ENCODE data around the gene TEDC2.

TEDC2 gene

DNA sequence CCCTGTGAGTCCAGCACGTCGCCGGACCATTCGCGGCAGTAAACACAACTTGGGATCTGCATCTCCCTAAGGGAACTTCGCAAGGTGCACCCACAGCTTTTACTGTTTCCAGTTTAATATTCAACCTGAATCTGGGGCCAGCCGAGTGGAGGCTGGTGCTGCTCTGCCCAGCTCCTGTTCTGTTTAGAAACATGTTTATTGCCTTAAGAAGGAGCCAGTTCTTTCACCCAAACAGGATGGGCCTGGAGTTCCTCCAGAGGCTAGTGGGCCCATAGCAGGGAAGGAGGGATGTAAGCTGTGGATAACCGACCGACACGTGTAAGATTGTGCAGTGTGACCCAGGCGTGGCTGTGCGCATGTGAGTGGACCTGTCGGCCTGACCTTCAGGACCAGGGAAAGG is 32.4 kb downstream of the TEDC2 start:
- no peak overlapping the region for H3K4me3 ChIP-seq (ENCODE audit: low read depth in 1 of 2, low read length in 2 of 2)
- no peaks in the 10 kb centered on the region for H3K27me3 ChIP-seq (ENCODE audit: control insufficient read depth in 1 of 2, insufficient read depth in 2 of 2, low read length in 2 of 2)
- H3K36me3 ChIP-seq (ENCODE audit: insufficient read depth, low read length), result no peaks in the 10 kb centered on the region
- no peak overlapping the region for H3K27ac ChIP-seq (ENCODE audit: low read depth, low read length)
- no peak overlapping the region for H3K9ac ChIP-seq (ENCODE audit: low read length)
- no peaks in the 10 kb centered on the region for H3K9me3 ChIP-seq (ENCODE audit: low read length)
- no peaks in the 10 kb centered on the region for H3K4me1 ChIP-seq (ENCODE audit: insufficient read depth, low read length)

DNA sequence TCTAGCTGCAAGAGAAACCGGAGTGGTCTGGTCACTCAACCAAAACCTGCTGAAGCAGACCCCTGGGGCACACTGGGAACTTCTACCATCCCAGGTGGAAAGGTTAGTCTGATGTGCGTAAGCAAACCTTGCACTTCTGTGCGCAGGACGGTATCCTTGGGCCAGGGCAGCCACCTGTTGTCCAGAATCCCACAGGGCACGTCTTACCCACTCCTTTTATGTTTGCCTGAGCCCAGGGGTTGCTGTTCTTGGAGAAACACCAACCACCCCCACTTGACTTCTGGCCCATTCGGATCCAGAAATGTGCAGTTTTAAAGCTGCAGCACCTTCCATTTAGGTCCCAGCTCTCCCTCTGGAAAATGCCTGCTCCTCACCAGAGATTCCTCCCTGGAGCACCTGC is 33.7 kb downstream of the TEDC2 start:
- Histone ChIP-seq H3K27ac (ENCODE audit: low read depth, low read length) (no peak overlapping the region), H3K27me3 (ENCODE audit: control insufficient read depth in 1 of 2, insufficient read depth in 2 of 2, low read length in 2 of 2) (no peaks in the 10 kb centered on the region), H3K4me1 (ENCODE audit: insufficient read depth, low read length) (no peaks in the 10 kb centered on the region), H3K9me3 (ENCODE audit: low read length) (no peaks in the 10 kb centered on the region), H3K36me3 (ENCODE audit: insufficient read depth, low read length) (peaks cover 4% of the 10 kb centered on the region), H3K4me3 (ENCODE audit: low read depth in 1 of 2, low read length in 2 of 2) (no peak overlapping the region), H3K9ac (ENCODE audit: low read length) (no peak overlapping the region)

DNA sequence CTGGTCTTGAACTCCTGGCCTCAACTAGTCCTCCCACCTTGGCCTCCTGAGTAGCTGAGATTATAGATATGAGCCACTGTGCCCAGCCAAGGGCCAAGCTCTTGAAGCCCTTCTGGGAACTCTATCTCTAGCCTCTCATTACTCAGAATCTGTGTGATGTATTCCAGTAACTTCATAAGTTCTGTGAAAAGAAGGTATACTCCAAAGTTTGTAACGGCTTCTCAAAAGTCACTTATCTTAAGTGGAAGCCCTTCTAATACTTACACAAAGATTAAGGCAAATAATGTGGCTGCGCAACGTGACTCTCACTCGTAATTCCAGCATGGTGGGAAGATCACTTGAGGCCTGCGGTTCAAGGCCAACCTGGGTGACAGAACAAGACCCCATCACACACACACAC is 34.7 kb downstream of the TEDC2 start:
- no peaks in the 10 kb centered on the region for H3K9me3 ChIP-seq (ENCODE audit: low read length)
- no peak overlapping the region for H3K27ac ChIP-seq (ENCODE audit: low read depth, low read length)
- peaks cover 10% of the 10 kb centered on the region for H3K36me3 ChIP-seq (ENCODE audit: insufficient read depth, low read length)

DNA sequence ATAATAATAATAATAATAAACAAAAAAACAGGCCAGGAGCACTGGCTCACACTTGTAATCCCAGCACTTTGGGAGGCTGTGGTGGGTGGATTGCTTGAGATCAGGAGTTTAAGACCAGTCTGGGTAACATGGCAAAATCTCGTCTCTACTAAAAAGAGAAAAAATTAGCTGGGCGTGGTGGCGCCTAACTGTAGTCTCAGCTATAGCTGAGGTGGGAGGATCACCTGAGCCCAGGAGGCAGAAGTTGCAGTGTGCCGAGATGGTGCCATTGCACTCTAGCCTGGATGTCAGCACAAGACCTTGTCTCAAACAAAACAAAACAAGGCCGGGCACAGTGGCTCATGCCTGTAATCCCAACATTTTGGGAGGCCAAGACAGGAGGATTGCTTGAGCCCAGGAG is 35.1 kb downstream of the TEDC2 start:
- no peak overlapping the region for H3K4me3 ChIP-seq (ENCODE audit: low read depth in 1 of 2, low read length in 2 of 2)
- H3K9ac ChIP-seq (ENCODE audit: low read length), result no peak overlapping the region
- no peaks in the 10 kb centered on the region for H3K27me3 ChIP-seq (ENCODE audit: control insufficient read depth in 1 of 2, insufficient read depth in 2 of 2, low read length in 2 of 2)
- peaks cover 10% of the 10 kb centered on the region for H3K36me3 ChIP-seq (ENCODE audit: insufficient read depth, low read length)
- H3K4me1 ChIP-seq (ENCODE audit: insufficient read depth, low read length), result no peaks in the 10 kb centered on the region
- no peaks in the 10 kb centered on the region for H3K9me3 ChIP-seq (ENCODE audit: low read length)
- H3K27ac ChIP-seq (ENCODE audit: low read depth, low read length), result no peak overlapping the region

More for the DNA sequence above, 34.7 kb downstream of the TEDC2 start:
- H3K4me3 ChIP-seq (ENCODE audit: low read depth in 1 of 2, low read length in 2 of 2), result no peak overlapping the region
- H3K27me3 ChIP-seq (ENCODE audit: control insufficient read depth in 1 of 2, insufficient read depth in 2 of 2, low read length in 2 of 2), result no peaks in the 10 kb centered on the region
- H3K9ac ChIP-seq (ENCODE audit: low read length), result no peak overlapping the region
- no peaks in the 10 kb centered on the region for H3K4me1 ChIP-seq (ENCODE audit: insufficient read depth, low read length)

DNA sequence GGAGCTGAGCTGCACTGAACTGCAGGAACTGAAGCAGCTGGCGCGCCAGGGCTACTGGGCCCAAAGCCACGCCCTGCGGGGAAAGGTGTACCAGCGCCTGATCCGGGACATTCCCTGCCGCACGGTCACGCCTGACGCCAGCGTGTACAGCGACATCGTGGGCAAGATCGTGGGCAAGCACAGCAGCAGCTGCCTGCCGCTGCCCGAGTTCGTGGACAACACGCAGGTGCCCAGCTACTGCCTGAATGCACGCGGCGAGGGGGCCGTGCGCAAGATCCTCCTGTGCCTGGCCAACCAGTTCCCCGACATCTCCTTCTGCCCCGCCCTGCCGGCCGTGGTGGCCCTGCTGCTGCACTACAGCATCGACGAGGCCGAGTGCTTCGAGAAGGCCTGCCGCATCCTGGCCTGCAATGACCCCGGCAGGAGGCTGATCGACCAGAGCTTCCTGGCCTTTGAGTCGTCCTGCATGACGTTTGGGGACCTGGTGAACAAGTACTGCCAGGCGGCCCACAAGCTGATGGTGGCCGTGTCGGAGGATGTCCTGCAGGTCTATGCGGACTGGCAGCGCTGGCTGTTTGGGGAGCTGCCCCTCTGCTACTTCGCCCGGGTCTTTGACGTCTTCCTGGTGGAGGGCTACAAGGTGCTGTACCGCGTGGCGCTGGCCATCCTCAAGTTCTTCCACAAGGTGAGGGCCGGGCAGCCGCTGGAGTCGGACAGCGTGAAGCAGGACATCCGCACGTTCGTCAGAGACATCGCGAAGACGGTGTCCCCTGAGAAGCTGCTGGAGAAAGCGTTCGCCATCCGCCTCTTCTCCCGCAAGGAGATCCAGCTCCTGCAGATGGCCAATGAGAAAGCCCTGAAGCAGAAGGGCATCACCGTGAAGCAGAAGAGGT is 36.6 kb downstream of the TEDC2 start:
- Histone ChIP-seq H3K4me3 (ENCODE audit: low read depth in 1 of 2, low read length in 2 of 2) (no peak overlapping the region), H3K9me3 (ENCODE audit: low read length) (no peaks in the 10 kb centered on the region), H3K27ac (ENCODE audit: low read depth, low read length) (no peak overlapping the region), H3K4me1 (ENCODE audit: insufficient read depth, low read length) (peaks cover 3% of the 10 kb centered on the region), H3K36me3 (ENCODE audit: insufficient read depth, low read length) (peaks cover 10% of the 10 kb centered on the region), H3K9ac (ENCODE audit: low read length) (no peak overlapping the region), H3K27me3 (ENCODE audit: control insufficient read depth in 1 of 2, insufficient read depth in 2 of 2, low read length in 2 of 2) (no peaks in the 10 kb centered on the region)

DNA sequence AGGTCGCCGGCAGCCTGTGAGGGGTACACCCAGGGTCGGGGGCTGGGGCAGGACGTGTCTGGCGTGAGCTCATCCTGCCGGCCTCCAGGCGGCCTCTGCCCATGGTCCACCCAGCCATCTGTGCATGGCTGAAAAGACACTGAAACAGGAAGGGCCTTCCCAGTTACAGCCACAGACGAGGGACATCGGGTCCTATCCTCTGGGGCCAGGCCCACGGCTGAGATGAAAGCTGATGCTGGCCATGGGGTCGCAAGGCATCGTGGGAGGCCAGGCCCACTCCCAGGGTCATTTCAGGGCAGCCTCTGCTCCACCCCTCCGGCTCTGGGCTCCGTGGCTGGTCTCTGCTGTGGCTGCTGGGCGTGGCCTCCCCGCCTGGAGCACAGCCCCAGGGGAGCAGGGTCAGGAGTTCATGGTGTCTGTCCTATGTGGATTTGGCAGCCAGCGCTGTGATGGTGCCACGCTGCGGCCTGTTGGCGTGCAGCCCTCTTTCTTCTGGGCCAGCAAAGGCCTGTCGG is 37.3 kb downstream of the TEDC2 start:
- no peak overlapping the region for H3K27ac ChIP-seq (ENCODE audit: low read depth, low read length)
- peaks cover 10% of the 10 kb centered on the region for H3K36me3 ChIP-seq (ENCODE audit: insufficient read depth, low read length)

DNA sequence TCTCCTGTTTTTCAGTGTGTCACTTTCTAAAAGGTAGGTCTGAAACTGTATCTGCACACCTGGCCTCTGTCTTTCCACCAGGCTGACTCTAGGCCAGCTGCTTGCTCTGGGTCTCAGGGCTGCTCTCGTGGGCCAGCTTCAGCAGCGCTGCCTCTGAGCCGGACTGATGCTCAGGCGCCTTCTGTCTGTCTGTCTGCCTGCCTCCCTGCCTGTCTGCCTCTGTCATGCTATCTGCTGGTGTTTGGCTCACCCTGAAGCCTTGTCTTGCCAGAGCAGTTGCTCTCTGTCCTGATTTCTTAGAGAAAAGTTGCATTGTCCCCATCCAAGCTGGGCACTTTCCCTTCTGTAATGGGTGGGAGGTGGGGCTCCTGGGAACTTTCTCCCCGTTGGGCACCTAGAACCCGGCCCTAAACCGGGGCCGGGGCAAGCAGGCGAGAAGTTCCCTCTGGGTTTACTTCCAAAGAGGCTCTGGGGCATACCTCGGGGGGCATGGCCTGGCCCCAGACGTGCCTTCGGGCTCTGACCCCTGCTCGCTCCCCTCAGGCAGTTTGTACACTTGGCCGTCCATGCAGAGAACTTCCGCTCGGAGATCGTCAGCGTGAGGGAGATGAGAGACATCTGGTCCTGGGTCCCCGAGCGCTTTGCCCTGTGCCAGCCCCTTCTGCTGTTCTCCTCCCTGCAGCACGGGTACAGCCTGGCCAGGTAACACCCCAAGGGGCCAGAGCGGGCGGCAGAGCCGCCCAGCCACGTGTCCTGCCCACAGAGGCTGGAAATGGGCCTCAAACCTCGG is 38.0 kb downstream of the TEDC2 start:
- Histone ChIP-seq H3K27me3 (ENCODE audit: control insufficient read depth in 1 of 2, insufficient read depth in 2 of 2, low read length in 2 of 2) (no peaks in the 10 kb centered on the region), H3K4me1 (ENCODE audit: insufficient read depth, low read length) (peaks cover 16% of the 10 kb centered on the region), H3K27ac (ENCODE audit: low read depth, low read length) (no peak overlapping the region), H3K4me3 (ENCODE audit: low read depth in 1 of 2, low read length in 2 of 2) (no peak overlapping the region), H3K9ac (ENCODE audit: low read length) (no peak overlapping the region), H3K36me3 (ENCODE audit: insufficient read depth, low read length) (peaks cover 10% of the 10 kb centered on the region), H3K9me3 (ENCODE audit: low read length) (no peaks in the 10 kb centered on the region)

More for the DNA sequence above, 37.3 kb downstream of the TEDC2 start:
- Histone ChIP-seq H3K4me3 (ENCODE audit: low read depth in 1 of 2, low read length in 2 of 2) (no peak overlapping the region), H3K9ac (ENCODE audit: low read length) (no peak overlapping the region), H3K4me1 (ENCODE audit: insufficient read depth, low read length) (peaks cover 10% of the 10 kb centered on the region), H3K9me3 (ENCODE audit: low read length) (no peaks in the 10 kb centered on the region), H3K27me3 (ENCODE audit: control insufficient read depth in 1 of 2, insufficient read depth in 2 of 2, low read length in 2 of 2) (no peaks in the 10 kb centered on the region)

DNA sequence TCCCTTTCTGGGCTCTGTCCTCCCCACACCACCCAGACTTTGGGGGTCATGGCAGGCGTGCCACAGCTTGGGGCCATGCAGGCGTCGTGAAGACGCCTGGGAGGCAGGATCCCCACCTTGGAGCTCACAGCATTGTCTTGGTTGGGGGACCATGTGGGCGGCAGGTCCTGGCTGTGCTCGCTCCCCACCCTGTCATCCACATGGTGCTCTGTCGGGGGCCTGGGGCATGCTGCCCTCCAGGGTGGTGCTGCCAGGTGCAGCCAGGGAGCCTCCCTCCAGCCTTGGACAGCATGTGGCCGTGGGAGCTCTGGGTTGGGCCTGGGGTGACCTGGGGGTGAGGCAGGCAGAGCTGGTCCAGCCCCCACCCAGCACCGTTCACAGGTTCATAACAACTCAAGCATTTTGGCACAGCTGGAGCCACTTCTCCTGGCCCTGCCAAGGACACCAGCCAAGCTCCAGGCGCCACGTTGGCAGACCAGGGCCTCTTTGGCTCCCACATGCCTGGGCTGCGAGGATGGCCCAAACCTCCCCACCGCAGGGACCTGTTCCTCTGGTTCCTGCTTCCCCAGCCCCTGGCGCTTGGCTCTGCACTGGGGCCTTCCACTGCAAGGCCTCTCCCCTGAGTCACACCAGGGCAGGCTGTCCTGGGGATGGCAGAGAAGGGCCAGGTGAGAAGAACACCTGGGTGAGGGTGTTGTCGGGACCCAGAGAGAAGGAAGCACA is 38.8 kb downstream of the TEDC2 start:
- Histone ChIP-seq H3K36me3 (ENCODE audit: insufficient read depth, low read length) (peaks cover 10% of the 10 kb centered on the region), H3K27me3 (ENCODE audit: control insufficient read depth in 1 of 2, insufficient read depth in 2 of 2, low read length in 2 of 2) (no peaks in the 10 kb centered on the region), H3K27ac (ENCODE audit: low read depth, low read length) (no peak overlapping the region), H3K9me3 (ENCODE audit: low read length) (no peaks in the 10 kb centered on the region), H3K4me3 (ENCODE audit: low read depth in 1 of 2, low read length in 2 of 2) (no peak overlapping the region), H3K9ac (ENCODE audit: low read length) (no peak overlapping the region), H3K4me1 (ENCODE audit: insufficient read depth, low read length) (peaks cover 17% of the 10 kb centered on the region)

DNA sequence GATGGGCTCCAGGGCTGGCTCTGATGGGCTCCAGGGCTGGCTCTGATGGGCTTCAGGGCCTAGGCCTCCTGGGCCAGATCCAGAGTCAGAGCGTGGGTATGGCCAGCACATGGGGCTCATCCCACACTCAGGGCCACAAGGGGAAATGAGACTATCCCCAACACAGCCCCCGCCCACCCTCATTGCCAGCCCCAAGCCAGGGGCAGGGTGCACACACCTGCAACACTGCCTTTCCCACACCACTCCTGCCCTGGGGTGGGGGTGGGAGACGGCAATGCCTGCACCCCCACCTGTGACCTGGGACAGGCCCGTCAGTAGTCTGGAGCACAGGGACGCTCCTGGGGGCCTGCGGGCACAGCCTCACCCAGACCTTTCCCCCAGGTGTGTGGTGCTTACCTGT is 39.5 kb downstream of the TEDC2 start:
- Histone ChIP-seq H3K4me3 (ENCODE audit: low read depth in 1 of 2, low read length in 2 of 2) (no peak overlapping the region), H3K36me3 (ENCODE audit: insufficient read depth, low read length) (peaks cover 10% of the 10 kb centered on the region), H3K4me1 (ENCODE audit: insufficient read depth, low read length) (peaks cover 17% of the 10 kb centered on the region), H3K9me3 (ENCODE audit: low read length) (no peaks in the 10 kb centered on the region), H3K27me3 (ENCODE audit: control insufficient read depth in 1 of 2, insufficient read depth in 2 of 2, low read length in 2 of 2) (no peaks in the 10 kb centered on the region), H3K9ac (ENCODE audit: low read length) (no peak overlapping the region), H3K27ac (ENCODE audit: low read depth, low read length) (no peak overlapping the region)

DNA sequence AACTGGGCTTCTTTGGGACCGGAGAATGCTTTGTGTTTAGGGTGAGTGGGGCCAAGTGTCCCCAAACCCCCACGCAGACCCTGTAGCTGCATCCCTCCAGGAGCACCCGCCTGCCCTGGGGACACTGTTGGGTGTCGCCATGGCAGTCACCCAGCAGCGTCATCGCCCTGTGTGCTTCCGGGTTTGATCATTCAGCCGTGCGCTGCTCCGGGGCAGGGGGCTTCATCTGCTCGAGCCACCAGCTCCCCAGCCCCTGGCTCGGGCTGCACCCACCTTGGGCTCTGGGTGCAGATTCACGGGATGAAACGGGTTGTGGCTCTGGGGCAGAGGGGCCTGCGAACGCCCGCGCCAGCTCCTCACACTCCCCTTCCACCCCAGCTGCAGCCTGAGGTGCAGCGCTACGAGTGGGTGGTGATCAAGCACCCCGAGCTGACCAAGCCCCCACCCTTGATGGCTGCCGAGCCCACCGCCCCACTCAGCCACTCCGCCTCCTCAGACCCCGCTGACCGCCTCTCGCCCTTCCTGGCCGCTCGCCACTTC is 40.1 kb downstream of the TEDC2 start:
- Histone ChIP-seq H3K4me3 (ENCODE audit: low read depth in 1 of 2, low read length in 2 of 2) (no peak overlapping the region), H3K9me3 (ENCODE audit: low read length) (no peaks in the 10 kb centered on the region), H3K9ac (ENCODE audit: low read length) (no peak overlapping the region), H3K36me3 (ENCODE audit: insufficient read depth, low read length) (peaks cover 10% of the 10 kb centered on the region), H3K4me1 (ENCODE audit: insufficient read depth, low read length) (peaks cover 17% of the 10 kb centered on the region), H3K27me3 (ENCODE audit: control insufficient read depth in 1 of 2, insufficient read depth in 2 of 2, low read length in 2 of 2) (no peaks in the 10 kb centered on the region), H3K27ac (ENCODE audit: low read depth, low read length) (no peak overlapping the region)

DNA sequence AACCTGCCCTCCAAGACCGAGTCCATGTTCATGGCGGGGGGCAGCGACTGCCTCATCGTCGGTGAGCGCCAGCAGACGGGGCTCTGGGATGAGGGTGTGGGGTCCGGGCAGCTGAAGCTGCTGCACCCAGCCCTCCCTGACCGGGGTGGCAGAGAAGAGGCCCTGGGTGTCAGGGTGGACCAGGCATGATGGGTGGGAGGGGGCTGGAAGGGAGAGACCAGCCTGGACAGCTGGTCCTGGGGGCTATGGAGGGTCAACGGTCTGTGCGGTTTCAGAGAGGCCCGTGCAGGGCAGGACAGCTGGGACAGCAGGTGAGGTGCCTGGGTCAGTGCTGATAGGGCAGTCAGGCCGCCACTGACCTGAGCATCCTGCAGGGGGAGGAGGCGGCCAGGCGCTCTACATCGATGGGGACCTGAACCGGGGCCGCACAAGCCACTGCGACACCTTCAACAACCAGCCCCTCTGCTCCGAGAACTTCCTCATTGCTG is 40.6 kb downstream of the TEDC2 start:
- Histone ChIP-seq H3K4me1 (ENCODE audit: insufficient read depth, low read length) (peaks cover 17% of the 10 kb centered on the region), H3K4me3 (ENCODE audit: low read depth in 1 of 2, low read length in 2 of 2) (no peak overlapping the region), H3K27ac (ENCODE audit: low read depth, low read length) (no peak overlapping the region), H3K36me3 (ENCODE audit: insufficient read depth, low read length) (peaks cover 10% of the 10 kb centered on the region), H3K9me3 (ENCODE audit: low read length) (no peaks in the 10 kb centered on the region), H3K27me3 (ENCODE audit: control insufficient read depth in 1 of 2, insufficient read depth in 2 of 2, low read length in 2 of 2) (no peaks in the 10 kb centered on the region), H3K9ac (ENCODE audit: low read length) (no peak overlapping the region)
